Measurements from ENCODE around the gene GMDS. TPM values are rescaled to one million over a fixed set of nuclear protein-coding genes. Genes with fewer than 3 reads are reported as not detected.

Gene GMDS
- total RNA-seq, 2 experiments from 2014 or later: 30.3 to 38.5 TPM

DNA sequence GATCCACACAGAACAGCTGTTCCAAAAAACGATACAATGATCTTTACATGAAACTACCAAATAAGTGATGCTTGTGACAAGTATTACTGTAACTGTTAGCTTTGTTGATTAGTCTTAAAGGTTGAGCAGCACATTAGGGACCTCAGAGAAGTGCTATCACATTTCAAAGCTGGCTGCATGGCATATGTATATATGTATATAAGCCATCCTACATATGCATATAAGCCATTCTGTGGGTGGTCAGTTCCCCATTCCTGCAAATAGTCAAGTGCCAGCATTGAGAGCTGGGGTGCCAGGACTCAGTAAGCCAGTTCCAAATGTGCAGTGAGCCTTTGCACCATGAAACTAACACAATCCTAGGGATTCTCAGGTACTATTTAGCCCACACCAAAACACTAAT is 339.4 kb downstream of the GMDS start:
- Mint-ChIP-seq H3K27me3 (ENCODE audit: low read depth) (no peaks in the 10 kb centered on the region), H3K4me1 (ENCODE audit: low read depth) (no peaks in the 10 kb centered on the region), H3K9me3 (ENCODE audit: insufficient read depth) (no peaks in the 10 kb centered on the region), H3K27ac (no peak overlapping the region), H3K4me3 (no peak overlapping the region), H3K36me3 (ENCODE audit: low read depth) (no peaks in the 10 kb centered on the region)
- ChIA-PET POLR2A (interaction anchor here (0.5 kb wide), 1 partner anchor 140 kb away, joined by 3 read pairs; no protein-coding TSS in a partner anchor), CTCF (no interaction called here)
- DNase-seq (no peak), ATAC-seq (no peak)

DNA sequence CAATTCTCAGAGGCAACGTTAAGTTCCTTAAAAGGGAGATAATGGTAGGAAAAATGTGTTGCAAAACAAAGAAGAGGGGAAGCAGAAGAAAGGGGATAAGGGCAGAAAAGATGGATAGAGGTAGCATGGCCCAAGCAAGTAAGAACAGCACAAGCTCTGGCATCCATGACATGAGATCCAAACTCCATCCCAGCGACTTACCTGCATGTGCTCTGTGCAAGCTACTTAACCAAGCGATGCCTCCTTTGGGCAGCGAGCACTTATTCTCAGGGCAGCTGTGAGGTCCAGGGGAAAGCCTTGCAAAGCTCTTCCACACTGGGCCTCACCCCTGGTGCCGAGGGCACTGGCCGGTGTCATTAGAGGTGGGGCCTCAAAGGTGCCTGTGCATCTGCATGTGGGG is 340.5 kb downstream of the GMDS start:
- ChIA-PET CTCF (no interaction called here), POLR2A (no interaction called here)
- no peaks in the 10 kb centered on the region for H3K36me3 Mint-ChIP-seq (ENCODE audit: low read depth)
- no peaks in the 10 kb centered on the region for H3K9me3 Mint-ChIP-seq (ENCODE audit: insufficient read depth)
- no peaks in the 10 kb centered on the region for H3K4me1 Mint-ChIP-seq (ENCODE audit: low read depth)
- ATAC-seq: no peak
- no peak overlapping the region for H3K27ac Mint-ChIP-seq
- DNase-seq: no peak
- no peak overlapping the region for H3K4me3 Mint-ChIP-seq
- H3K27me3 Mint-ChIP-seq (ENCODE audit: low read depth): no peaks in the 10 kb centered on the region

DNA sequence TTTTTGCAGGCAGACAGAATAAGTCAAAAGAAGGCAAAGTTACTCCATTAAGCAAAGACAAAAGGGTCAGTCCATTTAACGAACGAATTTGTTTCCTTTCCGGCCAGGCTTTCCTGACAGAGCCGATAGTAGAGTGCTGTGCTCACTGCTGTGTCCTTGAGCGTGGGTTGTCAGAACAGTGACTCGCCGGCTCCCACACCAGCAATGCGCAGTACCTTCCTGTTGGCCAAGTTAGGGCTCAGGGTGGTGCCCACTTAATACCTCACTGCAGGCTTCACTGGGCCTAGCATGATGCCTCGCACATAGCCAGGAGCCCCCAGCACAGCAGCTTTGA is 341.0 kb downstream of the GMDS start:
- no peak for ATAC-seq
- DNase-seq: no peak
- ChIA-PET CTCF (no interaction called here), POLR2A (no interaction called here)
- no peak overlapping the region for H3K4me3 Mint-ChIP-seq
- no peaks in the 10 kb centered on the region for H3K27me3 Mint-ChIP-seq (ENCODE audit: low read depth)
- no peaks in the 10 kb centered on the region for H3K4me1 Mint-ChIP-seq (ENCODE audit: low read depth)
- no peak overlapping the region for H3K27ac Mint-ChIP-seq
- H3K36me3 Mint-ChIP-seq (ENCODE audit: low read depth): no peaks in the 10 kb centered on the region
- H3K9me3 Mint-ChIP-seq (ENCODE audit: insufficient read depth): no peaks in the 10 kb centered on the region

DNA sequence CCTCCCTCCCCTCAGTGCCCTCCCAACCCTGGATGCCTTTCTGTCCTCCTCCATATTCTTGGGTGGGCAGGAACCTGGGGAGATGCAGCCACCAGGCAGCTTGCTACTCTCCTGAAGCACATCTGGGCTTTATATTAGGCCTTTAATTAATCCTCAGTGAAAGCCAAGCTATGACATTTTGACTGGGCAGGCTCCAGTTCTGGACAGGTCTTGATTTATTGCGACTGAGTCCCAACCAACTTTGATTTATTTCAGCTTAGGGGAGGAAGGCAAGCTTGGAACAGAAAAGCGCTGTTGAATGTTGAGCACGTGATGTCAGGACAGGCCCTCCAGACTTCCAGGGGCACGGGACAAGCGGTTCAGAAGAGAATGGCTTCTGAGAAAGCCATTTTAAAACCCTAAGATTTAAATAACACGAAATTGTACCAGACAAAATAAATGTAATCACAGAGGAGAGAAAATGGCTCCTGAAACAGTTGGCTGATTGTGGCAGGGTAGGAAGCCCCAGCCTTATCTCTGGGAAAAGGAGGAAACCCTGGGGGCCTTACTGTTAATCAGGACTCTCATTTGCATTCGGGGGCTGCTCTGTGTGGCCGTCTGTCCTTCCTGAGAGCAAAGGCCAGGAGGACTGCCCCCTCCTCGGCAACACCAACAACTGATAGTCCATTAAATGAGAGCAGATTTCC is 341.5 kb downstream of the GMDS start:
- no peaks in the 10 kb centered on the region for H3K4me1 Mint-ChIP-seq (ENCODE audit: low read depth)
- ChIA-PET CTCF (no interaction called here), POLR2A (no interaction called here)
- no peaks in the 10 kb centered on the region for H3K36me3 Mint-ChIP-seq (ENCODE audit: low read depth)
- no peak overlapping the region for H3K4me3 Mint-ChIP-seq
- no peak overlapping the region for H3K27ac Mint-ChIP-seq
- H3K27me3 Mint-ChIP-seq (ENCODE audit: low read depth): no peaks in the 10 kb centered on the region
- no peak for ATAC-seq
- DNase-seq: no peak
- no peaks in the 10 kb centered on the region for H3K9me3 Mint-ChIP-seq (ENCODE audit: insufficient read depth)

DNA sequence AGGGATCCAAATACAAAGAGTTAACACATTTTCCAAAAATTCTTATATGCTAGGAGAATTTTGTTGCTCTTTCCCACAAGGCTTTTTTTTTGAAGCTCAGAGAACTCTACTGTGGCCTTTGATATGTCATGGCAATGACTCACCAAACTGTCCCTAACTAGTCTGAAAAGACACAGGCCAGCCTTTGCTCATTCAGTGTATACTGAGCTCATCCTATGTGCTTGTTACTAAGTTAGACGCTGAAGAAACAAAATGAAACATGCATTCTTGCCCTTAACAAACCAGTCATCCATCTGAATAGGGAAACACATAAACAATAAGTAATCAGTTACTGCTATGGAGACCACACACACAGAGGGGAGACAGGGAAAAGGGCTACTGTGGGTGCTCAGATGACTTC is 343.8 kb downstream of the GMDS start:
- no peaks in the 10 kb centered on the region for H3K4me1 Mint-ChIP-seq (ENCODE audit: low read depth)
- H3K27me3 Mint-ChIP-seq (ENCODE audit: low read depth): no peaks in the 10 kb centered on the region
- POLR2A ChIA-PET: no interaction called here
- CTCF ChIA-PET: no interaction called here
- H3K36me3 Mint-ChIP-seq (ENCODE audit: low read depth): no peaks in the 10 kb centered on the region
- no peak overlapping the region for H3K4me3 Mint-ChIP-seq
- H3K9me3 Mint-ChIP-seq (ENCODE audit: insufficient read depth): no peaks in the 10 kb centered on the region
- no peak for DNase-seq
- no peak for ATAC-seq
- H3K27ac Mint-ChIP-seq: no peak overlapping the region

DNA sequence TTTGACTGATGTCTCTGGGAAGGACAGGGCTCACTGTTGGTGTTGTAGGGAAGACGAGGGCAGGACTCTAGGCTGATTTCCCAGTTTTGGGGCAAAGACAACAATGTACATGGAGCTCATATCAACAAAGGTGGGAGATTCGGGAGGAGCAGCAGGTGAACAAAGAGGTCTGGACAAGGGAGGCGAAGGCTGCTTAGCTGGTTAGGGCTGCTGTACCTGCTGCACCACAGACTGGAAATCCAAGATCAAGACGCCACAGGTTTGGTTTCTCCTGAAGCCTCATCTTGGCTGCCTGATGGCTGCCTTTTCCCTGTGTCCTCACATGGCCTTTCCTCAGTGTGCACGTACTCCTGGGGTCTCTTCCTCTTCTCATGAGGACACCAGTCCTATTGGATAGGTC is 348.5 kb downstream of the GMDS start:
- no peak for DNase-seq
- Mint-ChIP-seq H3K4me3 (no peak overlapping the region), H3K27ac (no peak overlapping the region), H3K36me3 (ENCODE audit: low read depth) (no peaks in the 10 kb centered on the region), H3K9me3 (ENCODE audit: insufficient read depth) (no peaks in the 10 kb centered on the region), H3K27me3 (ENCODE audit: low read depth) (no peaks in the 10 kb centered on the region), H3K4me1 (ENCODE audit: low read depth) (no peaks in the 10 kb centered on the region)
- CTCF ChIA-PET: interaction anchor here (1.3 kb wide), 1 partner anchor 738 kb away, joined by 3 read pairs; no protein-coding TSS in a partner anchor
- no peak for ATAC-seq
- POLR2A ChIA-PET: interaction anchor here (0.6 kb wide), 1 partner anchor 56 kb away, joined by 3 read pairs; no protein-coding TSS in a partner anchor

DNA sequence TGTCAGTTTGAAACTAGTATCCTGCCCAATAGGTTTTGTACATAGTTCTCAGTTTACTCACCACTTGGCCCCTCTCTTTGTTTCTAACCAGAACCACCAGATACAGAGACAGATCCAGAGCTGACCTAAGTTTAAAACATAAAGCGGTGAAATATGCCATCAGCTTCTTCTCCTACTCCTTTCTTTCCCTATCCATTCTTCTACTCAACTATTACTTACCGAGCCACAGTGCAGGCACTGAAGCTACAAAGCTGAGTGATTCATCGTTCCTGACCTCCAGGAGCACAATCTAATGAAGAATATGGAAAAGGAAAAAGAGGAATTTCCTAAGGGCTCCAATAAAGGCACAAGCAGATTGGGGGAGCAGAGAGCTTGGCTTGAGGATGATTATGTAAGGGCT is 349.7 kb downstream of the GMDS start:
- H3K4me1 Mint-ChIP-seq (ENCODE audit: low read depth): peaks cover 2% of the 10 kb centered on the region
- H3K36me3 Mint-ChIP-seq (ENCODE audit: low read depth): no peaks in the 10 kb centered on the region
- DNase-seq: no peak
- no peak overlapping the region for H3K27ac Mint-ChIP-seq
- POLR2A ChIA-PET: no interaction called here
- no peak overlapping the region for H3K4me3 Mint-ChIP-seq
- no peaks in the 10 kb centered on the region for H3K27me3 Mint-ChIP-seq (ENCODE audit: low read depth)
- CTCF ChIA-PET: interaction anchor here (0.9 kb wide), 1 partner anchor 165 kb away, joined by 3 read pairs; no protein-coding TSS in a partner anchor
- no peak for ATAC-seq
- H3K9me3 Mint-ChIP-seq (ENCODE audit: insufficient read depth): no peaks in the 10 kb centered on the region

DNA sequence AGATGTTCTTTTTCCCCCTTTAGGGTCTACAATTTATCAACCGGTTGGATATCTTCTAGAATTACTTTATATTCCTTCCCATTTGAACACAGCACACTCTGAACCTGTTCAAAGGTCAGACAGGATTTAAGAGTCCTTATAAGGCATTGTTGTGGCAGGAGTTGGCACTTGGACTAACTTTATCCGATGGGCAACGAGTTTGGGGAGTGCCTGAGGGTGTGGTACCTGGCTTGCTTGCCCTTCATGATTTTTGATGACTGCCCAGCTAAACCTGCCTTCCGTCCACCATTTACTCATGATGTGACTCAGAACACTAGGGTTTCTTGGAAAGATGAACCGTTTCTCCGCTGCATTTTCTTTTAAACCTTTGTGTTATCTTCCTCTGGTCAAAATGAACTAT is 350.5 kb downstream of the GMDS start:
- peaks cover 6% of the 10 kb centered on the region for H3K36me3 Mint-ChIP-seq (ENCODE audit: low read depth)
- ATAC-seq (no peak), DNase-seq (no peak)
- no peak overlapping the region for H3K4me3 Mint-ChIP-seq
- POLR2A ChIA-PET: no interaction called here
- CTCF ChIA-PET: interaction anchor here (0.9 kb wide), 1 partner anchor 165 kb away, joined by 3 read pairs; no protein-coding TSS in a partner anchor
- H3K4me1 Mint-ChIP-seq (ENCODE audit: low read depth): peaks cover 7% of the 10 kb centered on the region
- H3K27me3 Mint-ChIP-seq (ENCODE audit: low read depth): no peaks in the 10 kb centered on the region
- H3K27ac Mint-ChIP-seq: no peak overlapping the region
- H3K9me3 Mint-ChIP-seq (ENCODE audit: insufficient read depth): no peaks in the 10 kb centered on the region

DNA sequence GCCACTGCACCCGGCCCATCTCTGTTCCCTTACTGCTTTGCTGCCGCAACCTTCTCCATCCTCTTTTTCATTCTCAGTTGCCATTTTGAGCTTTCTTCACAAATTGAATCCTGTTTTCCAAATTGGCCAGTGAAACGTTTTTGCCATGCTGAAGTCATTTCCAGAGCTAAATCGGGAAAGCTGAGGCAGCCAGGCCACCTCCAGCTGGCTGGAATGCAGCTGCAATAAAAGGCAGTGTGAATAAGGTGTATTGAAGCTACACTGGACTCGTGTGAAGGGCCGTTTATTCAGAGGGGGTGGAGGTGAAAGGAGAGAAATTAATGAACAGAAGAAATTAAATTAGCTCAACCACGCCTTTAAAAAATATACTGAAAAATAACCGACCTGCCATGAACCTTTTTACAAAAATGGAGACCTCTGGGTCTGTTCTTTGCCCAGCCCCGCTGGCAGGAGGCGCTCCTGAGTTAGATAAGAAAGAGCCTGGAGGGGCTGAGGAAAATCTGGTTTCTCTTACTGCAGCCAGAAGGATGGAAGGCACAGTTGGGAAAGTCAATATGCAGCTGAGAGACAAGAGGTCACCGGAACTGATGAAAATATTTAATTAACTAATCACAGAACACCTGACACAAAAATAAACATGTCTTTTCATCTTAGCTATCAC is 351.8 kb downstream of the GMDS start:
- Mint-ChIP-seq H3K27ac (no peak overlapping the region), H3K4me3 (no peak overlapping the region), H3K4me1 (ENCODE audit: low read depth) (peaks cover 7% of the 10 kb centered on the region), H3K9me3 (ENCODE audit: insufficient read depth) (no peaks in the 10 kb centered on the region), H3K36me3 (ENCODE audit: low read depth) (peaks cover 6% of the 10 kb centered on the region), H3K27me3 (ENCODE audit: low read depth) (no peaks in the 10 kb centered on the region)
- ChIA-PET CTCF (interaction anchor here (1.0 kb wide), 1 partner anchor 25 kb away, joined by 4 read pairs; no protein-coding TSS in a partner anchor), POLR2A (no interaction called here)
- ATAC-seq: no peak
- no peak for DNase-seq

DNA sequence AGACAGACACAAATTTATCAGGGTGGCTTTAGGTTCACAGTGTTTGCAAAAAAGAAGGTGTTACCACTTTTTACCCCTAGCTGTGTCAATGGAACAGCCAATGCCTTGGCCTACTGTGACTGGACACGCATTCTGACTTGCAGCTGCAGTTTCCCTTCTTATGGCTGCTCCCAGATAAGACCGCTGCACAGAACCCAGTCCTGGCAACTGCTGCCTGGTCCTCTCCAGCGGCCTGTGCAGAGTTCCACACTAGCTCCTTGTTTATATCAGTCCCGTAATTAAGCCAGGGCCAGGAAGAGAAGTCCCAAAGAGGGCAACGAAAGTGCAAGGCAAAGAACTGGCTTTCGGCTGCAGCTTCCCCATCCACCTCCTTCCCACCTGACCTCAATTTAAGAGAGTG is 352.7 kb downstream of the GMDS start:
- Mint-ChIP-seq H3K27me3 (ENCODE audit: low read depth) (no peaks in the 10 kb centered on the region), H3K36me3 (ENCODE audit: low read depth) (peaks cover 6% of the 10 kb centered on the region), H3K9me3 (ENCODE audit: insufficient read depth) (no peaks in the 10 kb centered on the region), H3K4me3 (no peak overlapping the region), H3K4me1 (ENCODE audit: low read depth) (peaks cover 7% of the 10 kb centered on the region), H3K27ac (no peak overlapping the region)
- ChIA-PET CTCF (no interaction called here), POLR2A (no interaction called here)
- ATAC-seq (no peak), DNase-seq (no peak)

DNA sequence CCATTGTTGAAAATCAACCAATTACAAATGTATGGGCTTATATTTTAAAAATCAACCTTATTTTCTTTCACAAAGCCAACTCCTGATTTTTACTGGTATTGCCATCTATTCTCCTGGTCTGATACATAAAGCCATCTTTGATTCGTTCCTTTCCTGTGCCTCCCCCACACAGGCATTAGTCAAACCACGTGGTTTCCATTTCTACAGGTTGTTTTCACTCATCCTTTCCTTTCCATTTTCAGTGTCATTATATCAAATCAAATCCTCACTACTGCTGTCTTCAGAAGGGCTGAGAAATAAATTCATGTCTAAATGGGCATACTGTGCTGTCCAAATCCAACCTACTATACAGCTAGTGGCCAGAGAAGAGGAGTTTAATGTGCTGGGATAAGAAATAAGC is 354.4 kb downstream of the GMDS start:
- Mint-ChIP-seq H3K4me3 (no peak overlapping the region), H3K36me3 (ENCODE audit: low read depth) (peaks cover 6% of the 10 kb centered on the region), H3K27me3 (ENCODE audit: low read depth) (no peaks in the 10 kb centered on the region), H3K4me1 (ENCODE audit: low read depth) (peaks cover 7% of the 10 kb centered on the region), H3K9me3 (ENCODE audit: insufficient read depth) (no peaks in the 10 kb centered on the region), H3K27ac (no peak overlapping the region)
- ATAC-seq (no peak), DNase-seq (no peak)
- ChIA-PET POLR2A (no interaction called here), CTCF (no interaction called here)

DNA sequence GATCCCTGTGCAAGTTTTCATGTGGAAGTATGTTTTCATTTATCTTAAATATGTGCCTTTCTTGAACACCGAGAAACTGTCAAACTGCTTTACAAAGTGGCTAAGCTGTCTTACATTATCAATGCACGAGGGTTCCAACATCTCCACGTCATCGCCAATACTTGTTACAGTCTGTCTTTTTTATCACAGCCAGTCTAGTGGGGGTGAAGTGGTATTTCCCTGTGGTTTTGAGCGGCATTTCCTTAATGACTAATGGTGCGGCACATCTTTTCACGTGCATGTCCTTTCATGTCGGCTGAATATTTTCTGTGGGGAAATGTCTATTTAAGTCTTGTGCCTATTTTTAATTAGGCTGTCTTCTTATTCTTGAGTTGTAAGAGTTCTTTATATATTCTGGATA is 355.3 kb downstream of the GMDS start:
- Mint-ChIP-seq H3K4me1 (ENCODE audit: low read depth) (peaks cover 7% of the 10 kb centered on the region), H3K27ac (no peak overlapping the region), H3K36me3 (ENCODE audit: low read depth) (peaks cover 6% of the 10 kb centered on the region), H3K27me3 (ENCODE audit: low read depth) (no peaks in the 10 kb centered on the region), H3K4me3 (no peak overlapping the region), H3K9me3 (ENCODE audit: insufficient read depth) (no peaks in the 10 kb centered on the region)
- DNase-seq: no peak
- CTCF ChIA-PET: no interaction called here
- no peak for ATAC-seq
- POLR2A ChIA-PET: no interaction called here

DNA sequence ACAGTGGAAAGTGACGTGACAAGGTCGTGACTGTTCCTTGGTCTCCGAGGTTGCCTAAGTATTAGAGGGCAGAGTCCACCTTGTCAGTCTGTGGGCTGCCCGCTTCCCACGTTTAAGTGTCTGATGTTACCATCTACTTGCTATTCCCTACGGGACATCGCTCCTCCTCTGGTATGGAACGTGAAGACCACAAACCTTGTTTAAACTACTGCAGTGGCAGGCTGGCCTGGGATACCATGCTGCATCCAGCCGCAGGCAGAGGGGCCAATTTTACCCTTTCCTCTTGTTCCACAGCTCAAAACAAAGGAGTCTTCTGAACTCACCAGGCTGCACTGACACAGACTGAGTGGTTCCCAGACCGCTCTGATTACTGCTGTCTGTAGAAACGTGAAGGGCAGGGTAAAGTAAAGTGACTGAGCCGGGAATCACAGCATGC is 359.8 kb downstream of the GMDS start:
- POLR2A ChIA-PET: no interaction called here
- no peak overlapping the region for H3K27ac Mint-ChIP-seq
- no peak for ATAC-seq

More for the DNA sequence above, 359.8 kb downstream of the GMDS start:
- Mint-ChIP-seq H3K36me3 (ENCODE audit: low read depth) (peaks cover 6% of the 10 kb centered on the region), H3K4me1 (ENCODE audit: low read depth) (peaks cover 5% of the 10 kb centered on the region), H3K27me3 (ENCODE audit: low read depth) (no peaks in the 10 kb centered on the region), H3K9me3 (ENCODE audit: insufficient read depth) (no peaks in the 10 kb centered on the region), H3K4me3 (no peak overlapping the region)
- DNase-seq: no peak
- CTCF ChIA-PET: no interaction called here

All from activated CD8-positive, alpha-beta T cell treated with anti-CD3 and anti-CD28 coated beads, Interleukin-2, amount 10 ng/mL, durations not matched to agents 7 days and 5 days (primary cell).